Loucy (cell line): ENCODE measurements around the gene DRD5.

Source experiments
- EZH2phosphoT487 ChIP-seq: fragments of 200-600 bp; IDR thresholded peaks from 2 replicates; pipeline ENCODE4 v1.6.1; 2018; ENCODE audit warnings: antibody characterized with exemption, mild to moderate bottlenecking, moderate library complexity, borderline replicate concordance
- TF ChIP-seq, protein P1 (sequence below): fragments of 200-600 bp; sonication (generic); conservative IDR thresholded peaks from 2 replicates; pipeline ENCODE4 v1.5.1; 2014; ENCODE audit warnings: mild to moderate bottlenecking, antibody characterized with exemption, low read length

DNA sequence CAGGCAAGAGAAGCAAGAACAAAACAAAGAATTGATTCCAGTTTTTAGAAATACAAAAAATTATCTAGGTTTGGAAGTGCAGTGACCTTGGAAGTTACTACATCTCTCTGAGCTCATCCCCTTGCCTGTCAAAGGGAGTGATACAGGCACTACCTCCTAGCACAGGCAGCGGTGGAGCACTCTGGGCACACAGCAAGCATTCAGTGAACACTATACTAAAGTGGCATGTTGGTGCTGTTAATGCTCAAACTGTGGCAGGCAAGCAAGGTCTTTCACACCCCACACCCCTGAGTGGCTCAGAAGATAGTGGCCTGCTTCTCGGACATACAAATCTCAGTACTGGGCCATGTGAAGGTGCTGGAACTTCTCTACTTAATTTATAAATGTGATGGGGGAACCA lies 51.2 kb downstream of the DRD5 start:
- TF ChIP-seq, protein P1, sequence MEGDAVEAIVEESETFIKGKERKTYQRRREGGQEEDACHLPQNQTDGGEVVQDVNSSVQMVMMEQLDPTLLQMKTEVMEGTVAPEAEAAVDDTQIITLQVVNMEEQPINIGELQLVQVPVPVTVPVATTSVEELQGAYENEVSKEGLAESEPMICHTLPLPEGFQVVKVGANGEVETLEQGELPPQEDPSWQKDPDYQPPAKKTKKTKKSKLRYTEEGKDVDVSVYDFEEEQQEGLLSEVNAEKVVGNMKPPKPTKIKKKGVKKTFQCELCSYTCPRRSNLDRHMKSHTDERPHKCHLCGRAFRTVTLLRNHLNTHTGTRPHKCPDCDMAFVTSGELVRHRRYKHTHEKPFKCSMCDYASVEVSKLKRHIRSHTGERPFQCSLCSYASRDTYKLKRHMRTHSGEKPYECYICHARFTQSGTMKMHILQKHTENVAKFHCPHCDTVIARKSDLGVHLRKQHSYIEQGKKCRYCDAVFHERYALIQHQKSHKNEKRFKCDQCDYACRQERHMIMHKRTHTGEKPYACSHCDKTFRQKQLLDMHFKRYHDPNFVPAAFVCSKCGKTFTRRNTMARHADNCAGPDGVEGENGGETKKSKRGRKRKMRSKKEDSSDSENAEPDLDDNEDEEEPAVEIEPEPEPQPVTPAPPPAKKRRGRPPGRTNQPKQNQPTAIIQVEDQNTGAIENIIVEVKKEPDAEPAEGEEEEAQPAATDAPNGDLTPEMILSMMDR: no peak
- no peak for TF ChIP-seq EZH2phosphoT487
